IMR-90 (cell line): ENCODE data around the gene BCL2.

Experiments
- MXI1 ChIP-seq: IDR thresholded peaks from 2 replicates; pipeline ENCODE4 v1.6.1; 2012; ENCODE audit warnings: low read depth, mild to moderate bottlenecking, low read length, moderate library complexity, borderline replicate concordance
- POLR2A ChIP-seq: IDR thresholded peaks from 2 replicates; pipeline ENCODE4 v1.6.1; 2012; ENCODE audit warnings: mild to moderate bottlenecking, low read depth, low read length
- RAD21 ChIP-seq: IDR thresholded peaks from 2 replicates; pipeline ENCODE4 v1.6.1; 2012; ENCODE audit warnings: low read length, improper control_type of control experiment
- TF ChIP-seq, protein P1 (sequence below): conservative IDR thresholded peaks from 2 replicates; pipeline ENCODE4 v1.5.1; 2012; ENCODE audit warnings: mild to moderate bottlenecking, low read depth, low read length, improper control_type of control experiment
- TF ChIP-seq, protein P2 (sequence below): fragments of 150-350 bp; IDR thresholded peaks from 2 replicates; pipeline ENCODE4 v1.6.1; 2017; ENCODE audit warnings: mild to moderate bottlenecking, antibody characterized with exemption, low read length, low read depth
- TF ChIP-seq, protein P3 (sequence below): fragments of 150-350 bp; IDR thresholded peaks from 2 replicates; pipeline ENCODE4 v1.6.1; 2016; ENCODE audit warnings: low read depth, mild to moderate bottlenecking, low read length, moderate library complexity, borderline replicate concordance

DNA sequence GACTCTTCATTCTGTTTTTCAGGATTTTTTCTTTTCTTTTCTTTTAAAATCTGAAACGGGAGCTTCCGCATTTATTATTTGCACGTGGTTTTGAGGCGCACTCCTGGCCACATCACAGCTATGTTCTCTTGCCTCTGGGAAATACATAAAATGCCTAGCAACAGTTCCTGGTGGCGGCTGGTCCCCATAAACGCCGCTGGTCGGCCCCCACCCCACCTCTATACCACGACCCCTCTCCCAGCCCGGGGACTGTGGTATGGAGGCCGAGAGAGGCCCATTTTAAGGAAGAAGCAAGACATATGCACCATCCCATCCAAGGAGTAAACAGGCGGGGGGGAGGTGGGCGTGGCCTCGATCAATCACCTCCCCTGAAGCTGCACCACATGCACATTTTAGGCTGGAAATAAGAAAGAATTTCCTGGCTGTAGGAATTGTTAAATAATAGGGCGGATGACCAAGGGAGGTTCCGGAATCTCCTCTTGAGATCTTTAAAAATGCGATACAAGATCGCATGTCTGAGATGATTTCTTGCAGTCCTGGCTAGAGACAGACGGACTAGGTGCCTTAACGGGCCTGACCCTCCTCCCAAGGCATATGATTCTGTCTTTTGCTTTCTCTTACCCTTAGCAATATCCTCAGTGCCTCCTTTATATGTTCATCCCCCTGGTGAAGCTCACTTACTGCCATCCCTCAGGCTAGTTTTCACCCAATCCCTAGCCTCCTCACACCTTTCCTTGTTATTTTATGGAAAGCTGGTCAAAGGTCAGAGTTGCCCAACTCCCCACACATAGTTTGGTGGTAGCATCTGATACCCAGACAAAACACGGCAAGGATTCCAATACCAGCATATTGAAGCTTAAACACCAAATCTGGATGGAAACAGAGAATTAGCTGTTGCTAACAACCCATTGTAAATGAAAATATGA lies 82.4 kb downstream of the BCL2 start:
- TF ChIP-seq, protein P1, sequence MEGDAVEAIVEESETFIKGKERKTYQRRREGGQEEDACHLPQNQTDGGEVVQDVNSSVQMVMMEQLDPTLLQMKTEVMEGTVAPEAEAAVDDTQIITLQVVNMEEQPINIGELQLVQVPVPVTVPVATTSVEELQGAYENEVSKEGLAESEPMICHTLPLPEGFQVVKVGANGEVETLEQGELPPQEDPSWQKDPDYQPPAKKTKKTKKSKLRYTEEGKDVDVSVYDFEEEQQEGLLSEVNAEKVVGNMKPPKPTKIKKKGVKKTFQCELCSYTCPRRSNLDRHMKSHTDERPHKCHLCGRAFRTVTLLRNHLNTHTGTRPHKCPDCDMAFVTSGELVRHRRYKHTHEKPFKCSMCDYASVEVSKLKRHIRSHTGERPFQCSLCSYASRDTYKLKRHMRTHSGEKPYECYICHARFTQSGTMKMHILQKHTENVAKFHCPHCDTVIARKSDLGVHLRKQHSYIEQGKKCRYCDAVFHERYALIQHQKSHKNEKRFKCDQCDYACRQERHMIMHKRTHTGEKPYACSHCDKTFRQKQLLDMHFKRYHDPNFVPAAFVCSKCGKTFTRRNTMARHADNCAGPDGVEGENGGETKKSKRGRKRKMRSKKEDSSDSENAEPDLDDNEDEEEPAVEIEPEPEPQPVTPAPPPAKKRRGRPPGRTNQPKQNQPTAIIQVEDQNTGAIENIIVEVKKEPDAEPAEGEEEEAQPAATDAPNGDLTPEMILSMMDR: no peak
- TF ChIP-seq, protein P2, sequence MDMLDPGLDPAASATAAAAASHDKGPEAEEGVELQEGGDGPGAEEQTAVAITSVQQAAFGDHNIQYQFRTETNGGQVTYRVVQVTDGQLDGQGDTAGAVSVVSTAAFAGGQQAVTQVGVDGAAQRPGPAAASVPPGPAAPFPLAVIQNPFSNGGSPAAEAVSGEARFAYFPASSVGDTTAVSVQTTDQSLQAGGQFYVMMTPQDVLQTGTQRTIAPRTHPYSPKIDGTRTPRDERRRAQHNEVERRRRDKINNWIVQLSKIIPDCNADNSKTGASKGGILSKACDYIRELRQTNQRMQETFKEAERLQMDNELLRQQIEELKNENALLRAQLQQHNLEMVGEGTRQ: no peak
- TF ChIP-seq POLR2A (no peak), MXI1 (no peak), RAD21 (no peak)
- TF ChIP-seq, protein P3, sequence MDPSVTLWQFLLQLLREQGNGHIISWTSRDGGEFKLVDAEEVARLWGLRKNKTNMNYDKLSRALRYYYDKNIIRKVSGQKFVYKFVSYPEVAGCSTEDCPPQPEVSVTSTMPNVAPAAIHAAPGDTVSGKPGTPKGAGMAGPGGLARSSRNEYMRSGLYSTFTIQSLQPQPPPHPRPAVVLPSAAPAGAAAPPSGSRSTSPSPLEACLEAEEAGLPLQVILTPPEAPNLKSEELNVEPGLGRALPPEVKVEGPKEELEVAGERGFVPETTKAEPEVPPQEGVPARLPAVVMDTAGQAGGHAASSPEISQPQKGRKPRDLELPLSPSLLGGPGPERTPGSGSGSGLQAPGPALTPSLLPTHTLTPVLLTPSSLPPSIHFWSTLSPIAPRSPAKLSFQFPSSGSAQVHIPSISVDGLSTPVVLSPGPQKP: no peak
